Measurements from ENCODE around the gene SERINC3.

GRCh38 chr20:44477151-44477550, 44.7 kb downstream of the SERINC3 start:
- TF ChIP-seq CTCF (conservative IDR thresholded peaks at IDR 0.05; ENCODE audit: low read depth in 2 of 2) (no peak), ETS1 (IDR thresholded peaks at IDR 0.05) (no peak), REST (IDR thresholded peaks at IDR 0.05; ENCODE audit: unreplicated experiment) (no peak), POLR2AphosphoS5 (IDR thresholded peaks at IDR 0.05; ENCODE audit: low read depth) (no peak), EZH2 (IDR thresholded peaks at IDR 0.05; ENCODE audit: low read depth, unreplicated experiment) (no peak), EZH2phosphoT487 (IDR thresholded peaks at IDR 0.05; ENCODE audit: unreplicated experiment) (no peak), ZNF331 (CRISPR knock-in tag; IDR thresholded peaks at IDR 0.05; ENCODE audit: low read depth) (no peak)

Data from GM23338 (cell line).